HG03432 (cell line): Measurements from ENCODE around the gene MDP1.
"Not testable (repeated sequence)": the region's sequence is repeated elsewhere in the genome, so short reads cannot be mapped to it uniquely, and the experiment has no call there.

Experiments used
- ATAC-seq: cut with Tn5 transposase; IDR thresholded peaks from one replicate; pipeline ENCODE4 v1.9.1; 2021; ENCODE audit warnings: mild to moderate bottlenecking, moderate library complexity; ENCODE audit not compliant: unreplicated experiment

MDP1 gene

GRCh38 chr14:24251880-24252288 lies 36.0 kb upstream of the MDP1 start:
- no peak for ATAC-seq

- ATAC-seq, result no peak
Observed at GRCh38 chr14:24250354-24250753, 34.5 kb upstream of the MDP1 start.

DNA sequence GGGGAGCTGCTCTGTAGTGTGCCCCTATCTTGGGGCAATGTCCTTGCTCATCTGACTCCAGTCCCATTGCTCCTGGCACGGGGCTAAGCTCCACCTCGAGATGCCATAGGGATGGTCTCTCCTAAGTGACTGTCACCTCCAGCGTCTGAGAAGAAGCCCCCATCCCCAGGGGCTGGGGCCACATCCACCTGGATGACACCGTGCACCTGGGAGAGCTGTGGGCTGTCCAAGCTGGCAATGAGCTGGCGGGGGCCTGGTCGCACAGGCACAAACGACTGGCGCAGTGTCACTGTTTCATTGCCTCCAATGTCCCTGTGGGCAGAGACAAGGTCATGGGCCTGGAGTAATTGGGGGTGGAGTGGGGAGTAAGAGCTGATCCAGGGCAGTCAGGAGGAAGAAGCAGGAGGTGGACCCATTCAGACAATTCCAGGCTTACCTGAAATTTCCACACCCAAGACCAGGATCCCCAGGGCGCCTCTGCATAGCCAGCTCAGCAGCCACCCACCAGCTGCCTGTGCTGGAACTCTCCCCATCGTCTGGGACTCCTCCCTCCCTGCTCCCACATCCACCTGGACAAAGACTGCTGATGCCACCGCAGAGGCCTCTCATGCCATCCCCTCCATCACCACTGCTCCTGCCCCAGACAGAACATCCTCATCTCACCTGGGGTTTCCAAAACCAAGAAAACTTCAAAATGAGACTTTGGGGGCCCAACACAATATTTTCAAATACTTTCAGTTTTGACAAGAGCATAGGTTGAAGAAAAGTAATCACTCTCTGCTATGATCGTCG lies 33.6 kb upstream of the MDP1 start:
- ATAC-seq, result no peak

DNA sequence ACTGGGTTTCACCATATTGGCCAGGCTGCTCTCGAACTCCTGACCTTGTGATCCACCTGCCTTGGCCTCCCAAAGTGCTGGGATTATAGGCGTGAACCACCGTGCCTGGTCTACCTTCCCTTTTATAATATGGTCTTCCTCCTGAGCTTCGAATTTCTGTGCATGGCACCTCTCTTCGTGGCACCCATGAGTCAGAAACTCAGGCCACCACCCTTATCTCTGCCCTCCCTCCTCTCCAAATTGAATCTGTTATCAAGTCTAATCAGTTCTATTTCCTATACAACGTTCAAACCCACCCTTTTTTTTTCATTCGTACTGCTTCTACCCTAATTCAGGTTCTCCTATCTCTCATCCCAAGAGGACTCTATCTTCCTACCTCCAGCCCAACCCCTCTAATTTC lies 31.6 kb upstream of the MDP1 start:
- no peak for ATAC-seq

DNA sequence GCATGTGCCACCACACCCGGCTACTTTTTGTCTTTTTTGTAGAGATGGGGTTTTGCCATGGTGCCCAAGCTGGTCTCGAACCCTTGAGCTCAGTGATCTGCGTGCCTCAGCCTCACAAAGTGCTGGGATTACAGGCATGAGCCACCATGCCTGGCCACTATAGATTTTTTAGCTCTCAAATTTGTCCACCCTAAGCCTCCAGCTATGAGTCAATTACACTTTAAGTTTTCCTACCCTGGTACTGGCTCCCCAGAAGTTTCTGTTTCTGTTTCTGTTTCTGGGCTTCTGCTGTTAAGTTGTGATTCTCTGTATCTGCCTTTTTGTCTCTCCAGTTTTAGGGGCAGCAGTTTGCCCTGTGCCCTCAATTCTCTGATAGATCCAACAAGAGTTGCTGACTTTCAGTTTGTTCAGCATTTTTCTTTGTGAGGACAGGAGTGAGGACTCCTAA lies 30.9 kb upstream of the MDP1 start:
- no peak for ATAC-seq

GRCh38 chr14:24245350-24245749 lies 29.5 kb upstream of the MDP1 start:
- ATAC-seq, result not testable (repeated sequence)

DNA sequence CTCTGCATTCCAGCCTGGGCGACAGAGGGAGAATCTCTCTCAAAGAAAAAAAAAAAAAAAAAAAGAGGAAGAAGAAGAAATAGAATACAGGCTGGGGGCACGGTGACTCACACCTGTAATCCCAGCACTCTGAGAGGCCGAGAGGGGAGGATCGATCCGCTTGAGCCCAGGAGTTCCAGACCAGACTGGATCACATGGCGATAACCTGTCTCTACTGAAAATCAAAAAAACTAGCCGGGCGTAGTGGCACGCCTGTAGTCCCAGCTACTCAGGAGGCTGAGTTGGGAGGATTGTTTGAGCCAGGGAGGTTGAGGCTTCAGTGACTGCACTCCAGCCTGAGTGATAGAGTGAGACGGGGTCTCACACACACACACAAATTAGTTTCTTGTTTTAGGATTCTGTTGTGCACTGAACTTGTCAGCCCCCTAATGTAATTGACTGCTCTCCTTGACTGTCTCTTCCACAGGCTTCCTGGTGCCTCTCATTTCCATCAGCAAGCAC lies 27.5 kb upstream of the MDP1 start:
- no peak for ATAC-seq

- ATAC-seq, result peak; percentile 83
Observed at GRCh38 chr14:24241829-24242443, 26.1 kb upstream of the MDP1 start.

- ATAC-seq, result no peak
Observed at GRCh38 chr14:24240110-24240918, 24.4 kb upstream of the MDP1 start.

DNA sequence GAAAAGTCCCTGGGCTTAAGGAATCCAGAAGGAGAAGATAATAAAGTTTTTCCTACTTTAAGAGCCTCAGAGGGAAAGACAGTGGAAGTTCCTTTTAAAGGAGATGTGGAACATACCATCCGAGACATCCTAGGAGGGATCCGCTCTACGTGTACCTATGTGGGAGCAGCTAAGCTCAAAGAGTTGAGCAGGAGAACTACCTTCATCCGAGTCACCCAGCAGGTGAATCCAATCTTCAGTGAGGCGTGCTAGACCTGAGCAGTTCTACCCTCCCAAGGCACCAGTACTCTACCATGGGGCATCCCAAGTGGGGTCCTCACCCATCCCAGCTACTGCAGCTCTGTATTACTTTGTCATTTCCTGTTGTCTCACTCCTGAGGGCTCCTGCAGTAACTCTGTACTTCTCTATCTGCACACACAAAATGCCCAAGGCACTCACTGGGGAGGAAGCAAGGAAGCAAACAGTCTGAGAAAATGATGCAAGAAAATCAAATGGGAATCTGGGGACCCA lies 22.7 kb upstream of the MDP1 start:
- ATAC-seq, result no peak

GRCh38 chr14:24238123-24238522 lies 22.3 kb upstream of the MDP1 start:
- ATAC-seq, result no peak

GRCh38 chr14:24237463-24237955 lies 21.6 kb upstream of the MDP1 start:
- ATAC-seq, result no peak

- ATAC-seq, result no peak
Observed at GRCh38 chr14:24236689-24237462, 21.0 kb upstream of the MDP1 start.

DNA sequence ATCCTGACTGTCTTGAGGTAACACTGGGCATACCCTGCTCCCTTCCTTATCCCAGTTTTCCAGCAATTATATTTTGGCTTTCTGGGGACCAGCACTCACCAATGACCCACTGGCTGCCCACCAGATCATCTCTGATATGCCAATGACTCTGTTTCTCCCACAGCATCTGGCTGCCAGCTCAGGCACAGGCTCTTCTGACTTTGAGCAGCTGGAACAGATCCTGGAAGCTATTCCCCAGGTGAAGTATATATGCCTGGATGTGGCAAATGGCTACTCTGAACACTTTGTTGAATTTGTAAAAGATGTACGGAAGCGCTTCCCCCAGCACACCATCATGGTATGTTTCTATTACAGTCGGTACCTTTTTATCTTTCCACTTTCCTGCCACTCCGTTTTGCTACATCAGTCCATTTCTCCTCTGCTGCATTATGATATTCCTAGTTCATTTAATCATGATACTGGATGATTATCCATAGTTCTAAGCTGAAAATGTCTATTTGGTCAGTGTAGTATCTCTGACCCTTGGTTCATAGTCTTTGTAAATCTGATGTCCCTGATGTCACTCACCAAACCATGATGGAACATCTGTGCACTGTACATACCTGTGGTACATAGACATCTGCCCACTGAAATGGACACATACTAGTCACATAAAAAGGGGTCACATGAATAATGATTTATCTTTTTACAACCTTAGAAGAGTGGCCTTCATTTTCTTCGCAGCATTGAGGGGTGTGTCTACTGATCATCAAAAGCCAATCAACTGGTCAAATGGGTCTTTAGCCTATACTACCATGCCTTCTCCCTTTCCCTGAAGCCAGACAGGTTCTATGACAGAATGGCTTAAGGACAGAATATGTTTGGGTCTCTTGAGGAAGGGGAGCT lies 20.2 kb upstream of the MDP1 start:
- no peak for ATAC-seq

- no peak for ATAC-seq
Observed at GRCh38 chr14:24234095-24235005, 18.5 kb upstream of the MDP1 start.

- no peak for ATAC-seq
Observed at GRCh38 chr14:24233538-24233866, 17.6 kb upstream of the MDP1 start.

DNA sequence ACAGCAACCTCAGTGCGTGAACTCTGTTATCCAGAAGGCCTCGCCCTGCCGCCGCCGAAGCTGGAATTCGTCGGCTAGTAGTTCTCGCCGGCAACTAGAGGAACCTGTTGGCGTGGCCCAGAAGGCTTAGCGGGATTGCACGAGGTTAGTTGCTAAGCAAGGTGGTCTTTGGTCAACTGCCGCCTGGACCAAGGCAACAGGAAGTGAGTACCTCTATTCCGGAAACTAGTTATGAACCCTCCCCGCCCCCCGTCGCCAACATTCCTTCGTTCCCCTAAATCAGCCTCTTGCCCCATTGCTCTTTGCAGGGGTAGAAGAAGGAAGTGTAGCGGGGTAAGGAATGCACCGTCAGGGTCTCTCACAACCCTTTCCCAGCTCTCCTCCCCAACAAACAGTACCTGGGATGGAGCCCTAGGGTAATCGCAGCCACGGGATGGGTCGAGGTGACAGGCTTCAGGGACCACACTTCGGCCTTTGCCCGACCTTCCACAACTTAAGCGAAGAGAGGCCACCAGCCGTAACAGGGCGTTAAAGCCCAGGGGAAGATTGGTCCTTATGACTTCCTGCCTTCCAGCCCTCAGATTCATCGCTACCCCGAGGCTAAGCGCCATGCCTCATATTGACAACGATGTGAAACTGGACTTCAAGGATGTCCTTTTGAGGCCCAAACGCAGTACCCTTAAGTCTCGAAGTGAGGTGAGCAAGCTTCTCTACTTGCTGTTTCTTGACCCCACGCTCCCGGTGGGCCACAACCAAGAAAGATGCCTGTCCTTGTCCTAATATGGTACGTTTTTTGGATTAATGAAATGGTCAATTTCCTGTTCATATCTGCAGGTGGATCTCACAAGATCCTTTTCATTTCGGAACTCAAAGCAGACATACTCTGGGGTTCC lies 17.0 kb upstream of the MDP1 start, which contains the start of gene GMPR2:
Gene GMPR2, plus strand, starts transcription at position 285 of the 893 bp plus-strand sequence. Its CDS starts 325 bp downstream, at position 610.
- peak; percentile 71 for ATAC-seq
